ENCODE results near the gene NAV3.

NAV3 gene

DNA sequence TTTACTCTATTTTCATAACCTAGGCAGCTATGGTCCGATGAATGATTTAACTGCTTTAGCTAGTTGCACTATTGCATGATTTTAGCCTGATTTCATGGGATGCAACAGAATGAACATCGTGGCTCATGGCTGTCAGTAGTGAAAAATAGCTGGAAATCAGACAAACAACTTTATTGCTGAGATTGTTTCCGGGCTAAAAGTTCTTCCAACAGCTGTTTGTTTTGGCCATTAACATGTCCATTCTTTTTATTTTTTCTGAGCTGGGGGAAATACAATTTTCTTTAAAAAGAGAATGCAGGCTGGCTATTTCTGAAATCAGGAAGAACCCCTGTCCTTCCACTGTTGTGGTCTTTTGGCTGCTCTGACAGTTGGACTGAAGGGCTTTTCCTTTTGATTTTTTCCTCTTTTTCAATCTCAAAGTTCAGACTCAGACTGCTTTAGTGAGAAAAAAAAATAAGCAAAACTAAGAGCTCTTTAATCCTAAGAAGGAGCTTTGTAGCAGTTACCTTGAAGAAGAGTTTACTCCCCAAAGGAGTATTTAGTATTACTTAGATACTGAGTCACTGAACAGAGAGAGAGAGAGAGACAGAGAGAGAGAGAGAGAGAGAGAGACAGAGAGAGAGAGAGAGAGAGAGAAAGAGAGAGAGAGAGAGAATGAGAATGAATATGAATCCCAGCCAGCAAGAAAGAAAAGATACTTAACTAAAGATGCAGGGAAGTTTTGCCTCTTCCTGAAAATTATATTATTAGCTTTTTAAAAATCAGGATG lies at the start of gene NAV3:
Gene NAV3, plus strand, starts transcription at position 312 of the 769 bp plus-strand sequence. CDS start 568 bp downstream, outside the sequence.
- H3K27ac Mint-ChIP-seq, result no peak within 1 kb of the TSS
- H3K4me3 Mint-ChIP-seq, result no peak within 1 kb of the TSS
- H3K36me3 Mint-ChIP-seq, result no peaks in the 10 kb centered on the region
- H3K4me1 Mint-ChIP-seq, result no peaks in the 10 kb centered on the region
- peaks cover 17% of the 10 kb centered on the region for H3K9me3 Mint-ChIP-seq
- ATAC-seq, result no peak
- DNase-seq (ENCODE audit: low spot score in 2 of 2), result no peak

- Mint-ChIP-seq H3K9me3 (peaks cover 12% of the 10 kb centered on the region), H3K36me3 (no peaks in the 10 kb centered on the region), H3K4me1 (no peaks in the 10 kb centered on the region), H3K27ac (no peak overlapping the region), H3K4me3 (no peak overlapping the region)
- DNase-seq (ENCODE audit: low spot score in 2 of 2) (no peak), ATAC-seq (no peak)
These were observed 48.7 kb upstream of the NAV3 start for GRCh38 chr12:77782034-77782433.

GRCh38 chr12:77782766-77783165 lies 47.9 kb upstream of the NAV3 start:
- Mint-ChIP-seq H3K4me3 (no peak overlapping the region), H3K36me3 (no peaks in the 10 kb centered on the region), H3K27ac (no peak overlapping the region), H3K4me1 (no peaks in the 10 kb centered on the region), H3K9me3 (peaks cover 12% of the 10 kb centered on the region)
- no peak for ATAC-seq
- DNase-seq (ENCODE audit: low spot score in 2 of 2), result no peak

GRCh38 chr12:77785211-77785610 lies 45.5 kb upstream of the NAV3 start:
- ATAC-seq, result no peak

DNA sequence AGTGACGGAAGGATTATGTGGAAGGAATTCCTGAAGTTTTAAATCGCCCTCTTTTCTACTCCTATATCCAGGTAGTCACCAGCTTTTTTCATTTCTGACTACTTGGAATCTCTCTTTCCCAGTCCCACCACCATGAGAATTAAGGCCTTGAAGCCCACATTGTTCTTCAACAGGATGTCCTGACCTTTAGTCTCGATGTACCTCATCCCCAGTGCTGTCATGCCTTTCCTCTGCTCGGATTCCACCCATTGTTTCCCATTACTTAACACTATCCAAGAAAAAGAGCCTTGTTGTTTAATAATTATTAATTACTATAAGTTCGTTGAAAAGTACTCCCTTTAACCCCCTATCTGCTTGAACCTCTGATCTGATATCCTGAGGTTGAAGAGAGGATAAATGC lies 44.0 kb upstream of the NAV3 start:
- ATAC-seq, result no peak
- H3K4me3 Mint-ChIP-seq, result no peak overlapping the region
- DNase-seq (ENCODE audit: low spot score in 2 of 2), result no peak

More at GRCh38 chr12:77785211-77785610, 45.5 kb upstream of the NAV3 start:
- Mint-ChIP-seq H3K4me3 (no peak overlapping the region), H3K9me3 (peaks cover 21% of the 10 kb centered on the region), H3K4me1 (no peaks in the 10 kb centered on the region), H3K27ac (no peak overlapping the region), H3K36me3 (no peaks in the 10 kb centered on the region)
- DNase-seq (ENCODE audit: low spot score in 2 of 2), result no peak

DNA sequence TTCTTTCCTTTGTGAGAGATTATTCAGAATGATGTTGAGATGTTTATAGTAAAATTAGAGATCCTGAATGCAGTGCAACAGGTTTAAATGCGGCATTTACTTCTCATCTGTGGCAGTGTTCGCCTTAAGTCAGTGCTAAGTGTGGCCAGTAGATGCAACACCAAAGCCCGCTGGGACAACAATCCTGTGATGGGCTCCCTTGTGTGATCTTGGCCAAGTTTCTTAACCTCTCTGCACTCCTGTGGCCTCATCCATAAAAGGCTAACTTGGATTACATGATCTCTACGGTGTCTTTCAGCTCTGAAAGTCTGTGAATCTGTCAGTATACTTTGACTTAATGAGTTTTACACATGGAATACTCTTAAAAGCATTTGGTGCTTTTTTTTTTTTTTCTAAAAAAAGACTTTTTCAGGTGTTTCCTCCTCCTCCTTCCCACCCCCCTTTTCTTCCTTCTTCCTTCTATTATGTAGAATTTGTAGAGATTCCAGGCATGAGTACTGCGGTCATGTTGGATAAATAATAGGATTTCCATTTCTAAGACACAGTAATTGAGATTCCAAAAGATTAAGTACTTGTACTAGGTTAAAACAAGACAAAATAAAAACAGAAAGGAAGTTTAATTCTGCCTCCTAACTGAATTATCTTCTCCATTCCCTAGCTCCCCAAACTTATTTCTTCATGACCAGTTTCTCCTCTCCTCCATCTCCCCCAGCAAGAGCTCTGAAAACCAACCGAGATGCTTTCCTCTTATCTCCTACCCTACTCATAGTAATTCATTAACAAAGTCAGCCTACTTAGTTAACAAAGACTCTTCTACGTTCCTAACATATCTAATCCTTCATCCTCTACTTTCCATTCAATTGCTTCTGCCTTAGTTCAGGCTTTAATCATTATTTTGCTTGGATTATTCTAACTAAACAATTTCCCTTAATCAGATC lies 42.2 kb upstream of the NAV3 start:
- ATAC-seq, result no peak
- no peak for DNase-seq (ENCODE audit: low spot score in 2 of 2)
- Mint-ChIP-seq H3K9me3 (peaks cover 14% of the 10 kb centered on the region), H3K4me1 (no peaks in the 10 kb centered on the region), H3K4me3 (no peak overlapping the region), H3K27ac (no peak overlapping the region), H3K36me3 (no peaks in the 10 kb centered on the region)

More for the DNA sequence above, 44.0 kb upstream of the NAV3 start:
- Mint-ChIP-seq H3K27ac (no peak overlapping the region), H3K4me1 (no peaks in the 10 kb centered on the region), H3K36me3 (no peaks in the 10 kb centered on the region), H3K9me3 (peaks cover 17% of the 10 kb centered on the region)

GRCh38 chr12:77795699-77796098 lies 35.0 kb upstream of the NAV3 start:
- no peaks in the 10 kb centered on the region for H3K4me1 Mint-ChIP-seq
- no peak overlapping the region for H3K4me3 Mint-ChIP-seq
- H3K27ac Mint-ChIP-seq, result no peak overlapping the region
- no peak for ATAC-seq
- H3K36me3 Mint-ChIP-seq, result no peaks in the 10 kb centered on the region
- no peak for DNase-seq (ENCODE audit: low spot score in 2 of 2)
- H3K9me3 Mint-ChIP-seq, result no peaks in the 10 kb centered on the region

- Mint-ChIP-seq H3K36me3 (no peaks in the 10 kb centered on the region), H3K4me1 (no peaks in the 10 kb centered on the region), H3K9me3 (no peaks in the 10 kb centered on the region), H3K4me3 (no peak overlapping the region), H3K27ac (no peak overlapping the region)
- no peak for ATAC-seq
- no peak for DNase-seq (ENCODE audit: low spot score in 2 of 2)
These were observed 33.9 kb upstream of the NAV3 start for GRCh38 chr12:77796775-77797174.

- ATAC-seq (no peak), DNase-seq (ENCODE audit: low spot score in 2 of 2) (no peak)
- H3K4me3 Mint-ChIP-seq, result no peak overlapping the region
- H3K36me3 Mint-ChIP-seq, result no peaks in the 10 kb centered on the region
- no peaks in the 10 kb centered on the region for H3K4me1 Mint-ChIP-seq
- peaks cover 5% of the 10 kb centered on the region for H3K9me3 Mint-ChIP-seq
- H3K27ac Mint-ChIP-seq, result no peak overlapping the region
These were observed 30.2 kb upstream of the NAV3 start for GRCh38 chr12:77800501-77800900.

DNA sequence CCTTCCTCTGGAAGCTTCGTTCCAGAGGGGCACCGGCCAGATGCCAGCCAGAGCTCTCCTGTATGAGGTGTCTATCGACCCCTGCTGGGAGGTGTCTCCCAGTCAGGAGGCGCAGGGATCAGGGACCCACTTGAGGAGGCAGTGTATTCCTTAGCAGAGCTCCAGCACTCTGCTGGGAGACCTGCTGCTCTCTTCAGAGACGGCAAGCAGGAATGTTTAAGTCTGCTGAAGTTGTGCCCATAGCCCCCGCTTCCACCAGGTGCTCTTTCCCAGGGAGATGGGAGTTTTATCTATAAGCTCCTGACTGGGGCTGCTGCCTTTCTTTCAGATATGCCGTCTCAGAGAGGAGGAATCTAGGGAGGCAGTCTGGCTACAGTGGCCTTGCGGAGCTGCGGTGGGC lies 22.2 kb upstream of the NAV3 start:
- ATAC-seq, result no peak
- no peaks in the 10 kb centered on the region for H3K4me1 Mint-ChIP-seq

GRCh38 chr12:77813558-77813957 lies 17.1 kb upstream of the NAV3 start:
- H3K9me3 Mint-ChIP-seq, result peaks cover 3% of the 10 kb centered on the region
- DNase-seq (ENCODE audit: low spot score in 2 of 2) (no peak), ATAC-seq (no peak)
- no peaks in the 10 kb centered on the region for H3K4me1 Mint-ChIP-seq
- H3K36me3 Mint-ChIP-seq, result no peaks in the 10 kb centered on the region
- no peak overlapping the region for H3K4me3 Mint-ChIP-seq
- H3K27ac Mint-ChIP-seq, result no peak overlapping the region

More for the DNA sequence above, 22.2 kb upstream of the NAV3 start:
- Mint-ChIP-seq H3K9me3 (peaks cover 22% of the 10 kb centered on the region), H3K27ac (no peak overlapping the region), H3K4me3 (no peak overlapping the region), H3K36me3 (no peaks in the 10 kb centered on the region)
- DNase-seq (ENCODE audit: low spot score in 2 of 2), result no peak

DNA sequence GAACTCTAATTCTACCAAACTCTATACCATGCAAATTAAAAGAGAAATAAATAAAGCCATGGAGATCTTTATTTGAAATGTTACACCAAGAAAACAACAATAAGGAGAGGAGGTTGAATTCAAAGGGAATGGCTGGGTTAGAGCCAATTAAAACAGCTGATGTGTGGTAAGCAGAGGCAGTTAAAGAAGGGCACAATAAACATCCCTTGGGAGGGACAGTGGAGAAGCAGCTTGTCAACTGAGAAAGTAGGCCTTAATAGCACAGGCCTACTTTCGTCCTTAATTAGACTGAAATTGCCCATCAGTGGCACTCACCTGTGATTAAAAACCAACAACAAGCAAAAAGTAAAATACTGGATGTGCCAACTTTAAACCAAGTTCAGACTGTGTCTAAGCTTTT lies 16.3 kb upstream of the NAV3 start:
- no peak overlapping the region for H3K27ac Mint-ChIP-seq
- ATAC-seq (no peak), DNase-seq (ENCODE audit: low spot score in 2 of 2) (no peak)
- no peaks in the 10 kb centered on the region for H3K36me3 Mint-ChIP-seq
- H3K4me1 Mint-ChIP-seq, result no peaks in the 10 kb centered on the region
- no peak overlapping the region for H3K4me3 Mint-ChIP-seq
- peaks cover 3% of the 10 kb centered on the region for H3K9me3 Mint-ChIP-seq

DNA sequence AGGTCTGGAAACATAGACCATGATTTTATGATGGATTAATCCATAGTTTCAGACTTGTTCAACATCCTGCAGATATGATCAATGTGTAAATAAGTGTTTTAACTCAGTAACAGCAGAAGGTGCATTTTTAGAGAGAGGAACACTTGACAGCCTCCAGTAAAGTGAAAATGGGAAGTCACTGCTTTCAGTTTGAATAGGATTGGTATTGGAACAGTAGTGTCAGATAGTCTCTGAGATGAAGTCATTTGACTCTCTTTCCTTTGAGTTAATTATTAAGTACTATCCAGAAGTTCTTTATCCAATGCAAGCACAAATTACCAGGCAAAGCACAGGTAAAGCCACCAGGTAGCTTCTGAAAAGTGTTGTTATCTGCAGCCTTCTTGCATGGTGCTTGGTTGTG lies 14.5 kb upstream of the NAV3 start:
- Mint-ChIP-seq H3K36me3 (no peaks in the 10 kb centered on the region), H3K4me1 (no peaks in the 10 kb centered on the region), H3K4me3 (no peak overlapping the region), H3K27ac (no peak overlapping the region), H3K9me3 (peaks cover 3% of the 10 kb centered on the region)
- ATAC-seq, result no peak
- no peak for DNase-seq (ENCODE audit: low spot score in 2 of 2)

- Mint-ChIP-seq H3K4me1 (no peaks in the 10 kb centered on the region), H3K4me3 (no peak overlapping the region), H3K36me3 (no peaks in the 10 kb centered on the region), H3K9me3 (peaks cover 2% of the 10 kb centered on the region), H3K27ac (no peak overlapping the region)
- DNase-seq (ENCODE audit: low spot score in 2 of 2) (no peak), ATAC-seq (no peak)
These were observed 13.4 kb upstream of the NAV3 start for GRCh38 chr12:77817276-77817675.

DNA sequence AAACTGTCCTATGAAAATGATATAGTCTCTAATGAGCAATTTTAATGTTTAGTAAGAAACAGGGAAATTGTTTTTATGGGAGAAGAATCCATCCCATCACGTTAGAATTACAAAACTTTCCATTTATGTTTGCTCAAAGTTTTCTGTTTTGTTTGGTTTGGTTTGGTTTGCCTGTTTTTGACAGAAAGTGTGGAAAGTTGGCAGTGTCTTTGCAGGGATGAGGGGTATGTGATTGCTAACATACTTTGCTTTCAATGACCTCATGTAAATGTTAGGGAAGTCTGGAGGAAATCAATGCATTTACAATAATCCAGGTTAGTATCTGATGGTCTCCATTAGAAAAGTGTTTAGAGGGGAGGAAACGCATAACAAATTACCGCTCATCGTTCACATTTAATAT lies 12.3 kb upstream of the NAV3 start:
- peaks cover 7% of the 10 kb centered on the region for H3K9me3 Mint-ChIP-seq
- H3K27ac Mint-ChIP-seq, result no peak overlapping the region
- no peak for DNase-seq (ENCODE audit: low spot score in 2 of 2)
- no peaks in the 10 kb centered on the region for H3K4me1 Mint-ChIP-seq
- no peak for ATAC-seq
- no peaks in the 10 kb centered on the region for H3K36me3 Mint-ChIP-seq
- H3K4me3 Mint-ChIP-seq, result no peak overlapping the region
